ENCODE measurements around the gene CAPG.

The CAPG gene

DNA sequence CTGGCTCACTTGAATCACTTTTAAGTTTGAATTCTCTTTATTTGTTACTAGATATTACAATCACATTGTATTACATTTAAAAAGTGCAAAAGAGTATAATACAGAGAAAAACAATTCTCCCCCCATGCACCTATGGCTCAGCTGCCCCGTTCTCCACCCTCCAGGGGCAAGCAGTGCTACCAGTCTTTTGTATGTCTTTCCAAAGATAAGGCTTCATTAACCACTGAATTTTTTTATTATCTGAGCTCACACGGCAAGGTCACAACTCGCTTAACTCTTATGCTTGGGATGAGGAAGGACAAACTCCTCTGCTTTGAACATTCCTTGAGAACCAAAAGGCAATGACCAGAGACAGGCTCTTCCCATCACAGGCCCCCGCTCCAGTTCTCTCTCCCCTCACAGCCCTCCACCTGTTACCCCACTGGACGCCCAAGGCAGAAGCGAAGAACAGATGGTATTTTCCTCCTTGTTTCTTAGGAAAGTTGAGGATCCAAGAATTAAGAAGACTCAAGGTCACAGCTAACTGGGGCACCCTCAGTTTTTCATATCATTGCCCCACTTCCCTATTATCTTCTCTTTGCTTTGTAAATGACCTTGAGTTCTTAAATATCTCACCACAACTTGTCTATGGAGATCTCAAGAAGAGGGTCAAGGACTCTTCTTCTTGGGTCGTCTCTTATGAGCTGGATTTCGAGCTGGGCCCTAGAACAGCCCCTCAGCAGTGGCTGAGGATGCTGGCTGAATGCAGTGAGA is 38.5 kb upstream of the CAPG start:
- H3K9ac ChIP-seq (ENCODE audit: low read depth, low read length, poor library complexity, severe bottlenecking) = no peak overlapping the region
- no peaks in the 10 kb centered on the region for H3K27me3 ChIP-seq (ENCODE audit: insufficient read depth, low read length, poor library complexity, severe bottlenecking)
- no peak overlapping the region for H3K4me2 ChIP-seq (ENCODE audit: low read depth, low read length, poor library complexity, severe bottlenecking)
- no peak for TF ChIP-seq EZH2phosphoT487 (IDR thresholded peaks at IDR 0.05; ENCODE audit: borderline replicate concordance)
- TF ChIP-seq, protein P1, sequence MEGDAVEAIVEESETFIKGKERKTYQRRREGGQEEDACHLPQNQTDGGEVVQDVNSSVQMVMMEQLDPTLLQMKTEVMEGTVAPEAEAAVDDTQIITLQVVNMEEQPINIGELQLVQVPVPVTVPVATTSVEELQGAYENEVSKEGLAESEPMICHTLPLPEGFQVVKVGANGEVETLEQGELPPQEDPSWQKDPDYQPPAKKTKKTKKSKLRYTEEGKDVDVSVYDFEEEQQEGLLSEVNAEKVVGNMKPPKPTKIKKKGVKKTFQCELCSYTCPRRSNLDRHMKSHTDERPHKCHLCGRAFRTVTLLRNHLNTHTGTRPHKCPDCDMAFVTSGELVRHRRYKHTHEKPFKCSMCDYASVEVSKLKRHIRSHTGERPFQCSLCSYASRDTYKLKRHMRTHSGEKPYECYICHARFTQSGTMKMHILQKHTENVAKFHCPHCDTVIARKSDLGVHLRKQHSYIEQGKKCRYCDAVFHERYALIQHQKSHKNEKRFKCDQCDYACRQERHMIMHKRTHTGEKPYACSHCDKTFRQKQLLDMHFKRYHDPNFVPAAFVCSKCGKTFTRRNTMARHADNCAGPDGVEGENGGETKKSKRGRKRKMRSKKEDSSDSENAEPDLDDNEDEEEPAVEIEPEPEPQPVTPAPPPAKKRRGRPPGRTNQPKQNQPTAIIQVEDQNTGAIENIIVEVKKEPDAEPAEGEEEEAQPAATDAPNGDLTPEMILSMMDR (conservative IDR thresholded peaks at IDR 0.05; ENCODE audit: low read length) = no peak
- H3K9me3 ChIP-seq (ENCODE audit: insufficient read depth, low read depth, low read length) = no peaks in the 10 kb centered on the region
- H2AFZ ChIP-seq (ENCODE audit: low read length) = no peak overlapping the region
- no peaks in the 10 kb centered on the region for H3K4me1 ChIP-seq (ENCODE audit: insufficient read depth, low read length, poor library complexity, severe bottlenecking)
- no peak overlapping the region for H3K4me3 ChIP-seq (ENCODE audit: low read length, poor library complexity, severe bottlenecking)
- no peaks in the 10 kb centered on the region for H3K36me3 ChIP-seq (ENCODE audit: insufficient read depth, low read length)
- H3K9me2 ChIP-seq (replicated peaks; ENCODE audit: low read depth, low read length) = no peaks in the 10 kb centered on the region
- no peaks in the 10 kb centered on the region for H4K20me1 ChIP-seq (ENCODE audit: insufficient read depth, low read length, poor library complexity, severe bottlenecking)
- no peaks in the 10 kb centered on the region for H3K79me2 ChIP-seq (ENCODE audit: insufficient read depth, low read length)
- no peaks in the 10 kb centered on the region for H3F3A ChIP-seq (ENCODE audit: low read depth)

DNA sequence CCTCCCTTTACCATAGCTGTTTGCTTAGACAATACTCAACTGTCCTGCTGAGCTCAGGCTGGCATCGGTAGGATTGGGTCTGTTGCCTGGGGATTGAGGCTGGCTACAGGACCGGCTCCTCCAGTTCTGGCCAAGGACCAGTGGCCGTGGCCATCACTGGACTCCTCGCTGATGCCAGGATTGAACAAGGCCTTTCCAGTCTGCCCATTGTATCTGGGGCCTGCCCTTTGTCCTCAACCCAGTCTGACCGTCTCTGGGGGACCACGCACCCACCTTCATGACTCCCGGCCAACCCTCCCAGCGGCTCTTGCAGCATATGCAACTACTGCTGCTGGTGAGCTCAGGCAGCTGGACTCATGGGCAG is 37.0 kb upstream of the CAPG start:
- Histone ChIP-seq H4K20me1 (ENCODE audit: insufficient read depth, low read length, poor library complexity, severe bottlenecking) (no peaks in the 10 kb centered on the region), H3K9me2 (replicated peaks; ENCODE audit: low read depth, low read length) (no peaks in the 10 kb centered on the region), H3K79me2 (ENCODE audit: insufficient read depth, low read length) (no peaks in the 10 kb centered on the region), H3K36me3 (ENCODE audit: insufficient read depth, low read length) (no peaks in the 10 kb centered on the region), H3K4me1 (ENCODE audit: insufficient read depth, low read length, poor library complexity, severe bottlenecking) (no peaks in the 10 kb centered on the region), H3K4me3 (ENCODE audit: low read length, poor library complexity, severe bottlenecking) (no peak overlapping the region), H3K9me3 (ENCODE audit: insufficient read depth, low read depth, low read length) (no peaks in the 10 kb centered on the region), H2AFZ (ENCODE audit: low read length) (no peak overlapping the region), H3K4me2 (ENCODE audit: low read depth, low read length, poor library complexity, severe bottlenecking) (no peak overlapping the region), H3F3A (ENCODE audit: low read depth) (no peaks in the 10 kb centered on the region), H3K27me3 (ENCODE audit: insufficient read depth, low read length, poor library complexity, severe bottlenecking) (no peaks in the 10 kb centered on the region), H3K9ac (ENCODE audit: low read depth, low read length, poor library complexity, severe bottlenecking) (no peak overlapping the region)
- TF ChIP-seq EZH2phosphoT487 (IDR thresholded peaks at IDR 0.05; ENCODE audit: borderline replicate concordance) = no peak
- TF ChIP-seq, protein P1 (conservative IDR thresholded peaks at IDR 0.05; ENCODE audit: low read length) = no peak

DNA sequence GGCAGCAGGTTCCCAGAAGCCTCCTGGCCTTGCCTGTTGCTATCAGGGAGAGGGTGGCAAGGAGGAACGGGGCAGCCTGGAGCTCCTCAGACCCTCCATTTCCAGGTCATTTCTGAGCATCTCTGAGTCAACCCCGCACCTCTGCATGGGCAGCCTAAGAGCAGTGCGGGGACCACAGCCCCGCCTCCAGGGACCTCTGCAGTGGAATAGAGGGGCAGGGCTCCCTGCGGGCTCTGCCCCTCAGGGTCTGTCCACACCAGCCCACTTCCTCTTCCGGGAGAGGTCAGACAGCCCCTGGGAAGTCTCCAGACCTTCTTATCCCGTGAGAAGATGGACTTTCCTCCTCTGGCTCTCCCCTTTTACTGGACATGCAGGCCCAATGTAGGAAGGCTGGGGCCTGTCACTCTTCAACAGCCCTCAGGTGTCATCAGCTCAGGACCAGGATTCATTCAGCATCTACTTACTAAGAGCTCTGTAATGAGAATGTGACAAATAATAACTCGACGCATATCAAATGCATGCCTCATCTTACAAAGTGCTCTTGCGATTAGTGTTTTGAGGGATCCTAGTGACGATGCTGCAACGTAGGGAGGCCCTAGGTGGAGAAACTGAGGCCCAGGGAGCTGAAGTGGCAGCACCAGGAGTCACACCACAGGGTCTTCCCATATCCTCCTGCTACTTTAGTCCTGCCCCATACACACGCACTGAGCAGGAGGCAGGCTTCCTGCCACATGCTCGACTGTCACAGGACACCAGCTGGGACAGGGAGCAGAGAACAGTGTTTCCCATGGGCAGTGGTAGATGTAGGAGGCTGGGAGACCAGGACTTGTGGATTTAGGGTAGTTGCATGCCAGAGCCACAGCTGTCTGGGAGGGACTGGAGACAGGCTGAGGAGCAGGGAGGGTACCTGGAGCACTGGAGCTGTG is 36.4 kb upstream of the CAPG start:
- Histone ChIP-seq H3K9me3 (ENCODE audit: insufficient read depth, low read depth, low read length) (no peaks in the 10 kb centered on the region), H3K27me3 (ENCODE audit: insufficient read depth, low read length, poor library complexity, severe bottlenecking) (no peaks in the 10 kb centered on the region), H3K36me3 (ENCODE audit: insufficient read depth, low read length) (no peaks in the 10 kb centered on the region), H3K79me2 (ENCODE audit: insufficient read depth, low read length) (no peaks in the 10 kb centered on the region), H3K4me1 (ENCODE audit: insufficient read depth, low read length, poor library complexity, severe bottlenecking) (no peaks in the 10 kb centered on the region), H3F3A (ENCODE audit: low read depth) (no peaks in the 10 kb centered on the region), H3K9me2 (replicated peaks; ENCODE audit: low read depth, low read length) (no peaks in the 10 kb centered on the region), H4K20me1 (ENCODE audit: insufficient read depth, low read length, poor library complexity, severe bottlenecking) (no peaks in the 10 kb centered on the region), H3K4me3 (ENCODE audit: low read length, poor library complexity, severe bottlenecking) (no peak overlapping the region), H3K9ac (ENCODE audit: low read depth, low read length, poor library complexity, severe bottlenecking) (no peak overlapping the region), H3K4me2 (ENCODE audit: low read depth, low read length, poor library complexity, severe bottlenecking) (no peak overlapping the region), H2AFZ (ENCODE audit: low read length) (no peak overlapping the region)
- TF ChIP-seq, protein P1 (conservative IDR thresholded peaks at IDR 0.05; ENCODE audit: low read length) = no peak
- no peak for TF ChIP-seq EZH2phosphoT487 (IDR thresholded peaks at IDR 0.05; ENCODE audit: borderline replicate concordance)

Measured in Loucy (cell line).